GM12891 (cell line): Measurements from ENCODE around the gene ASPRV1.

ENCODE experiments used
- PAX5 ChIP-seq: IDR thresholded peaks from 2 replicates; pipeline ENCODE4 v1.6.1; 2011; ENCODE audit warnings: low read length, moderate library complexity, mild to moderate bottlenecking; ENCODE audit not compliant: insufficient read depth, severe bottlenecking
- POLR2A ChIP-seq: IDR thresholded peaks from 2 replicates; pipeline ENCODE4 v1.6.1; 2011; ENCODE audit warnings: low read depth, low read length, control low read depth
- POLR2AphosphoS5 ChIP-seq: IDR thresholded peaks from 2 replicates; pipeline ENCODE4 v1.6.1; 2011; ENCODE audit warnings: low read depth, low read length, control low read depth
- SPI1 ChIP-seq: IDR thresholded peaks from 2 replicates; pipeline ENCODE4 v1.6.1; 2011; ENCODE audit warnings: low read depth, low read length, control low read depth
- TAF1 ChIP-seq: IDR thresholded peaks from 2 replicates; pipeline ENCODE4 v1.6.1; 2011; ENCODE audit warnings: low read depth, low read length, control low read depth

- peak; percentile 78 for TF ChIP-seq POLR2A
- TF ChIP-seq TAF1 = peak; percentile 76
- TF ChIP-seq POLR2AphosphoS5 = peak; percentile 62
- TF ChIP-seq PAX5 = peak; percentile 34
- no peak for TF ChIP-seq SPI1
Measured at GRCh38 chr2:69914164-69914949, 47.1 kb downstream of the ASPRV1 start.
